ENCODE measurements around the gene ACY1. TPM values are rescaled to one million over a fixed set of nuclear protein-coding genes. Genes with fewer than 3 reads are reported as not detected.

ACY1 gene
- total RNA-seq = 13.0 and 15.2 TPM in 2 replicates

DNA sequence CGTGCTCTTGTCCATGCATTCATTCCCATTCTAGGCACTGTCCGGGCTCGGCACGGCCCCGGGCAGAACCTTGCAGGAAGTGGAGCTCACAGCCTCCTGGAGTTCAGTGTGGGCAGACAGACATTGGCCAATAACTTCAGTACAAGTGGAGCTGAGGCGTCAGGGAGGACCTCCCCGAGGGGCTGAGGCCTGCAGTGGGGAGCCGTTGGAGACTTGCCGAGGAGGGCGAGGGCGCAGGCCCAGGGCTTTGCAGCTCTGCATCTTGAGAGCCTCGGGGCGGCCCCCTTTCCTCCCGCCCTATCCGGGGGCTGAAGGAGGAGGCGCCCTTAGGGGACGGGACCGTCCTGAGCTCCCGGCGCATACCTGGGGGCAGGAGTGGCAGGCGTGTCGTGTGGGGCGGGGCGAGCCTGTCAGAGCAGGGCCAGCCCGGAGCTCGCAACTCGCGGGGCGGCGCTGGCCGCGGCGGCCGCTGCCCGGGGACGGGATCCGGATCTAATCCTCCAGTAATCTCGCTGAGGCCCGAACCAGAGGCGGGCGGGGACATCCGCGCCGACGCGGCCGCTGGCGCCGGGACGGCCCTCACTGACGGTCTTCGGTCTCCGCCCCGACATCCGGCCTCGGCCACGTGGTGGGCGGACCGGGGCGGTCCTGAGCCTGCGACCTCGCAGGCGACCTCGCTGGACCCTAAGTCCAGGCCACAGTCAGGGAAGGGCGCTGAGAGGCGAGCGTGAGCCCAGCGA, at the start of gene ACY1:
TSS of gene ACY1 (plus strand) at position 698 of the 740 bp plus-strand sequence. CDS start 530 bp downstream, outside the sequence.

GRCh38 chr3:51941798-51942602, 41.3 kb upstream of the ACY1 start, which contains the start of the genes PARP3 and RRP9:
TSS of gene PARP3 (plus strand) at chr3:51942363. CDS start at chr3:51943356, 993 bp downstream.
TSS of gene RRP9 (minus strand) at chr3:51941904. CDS start at chr3:51941867, 37 bp downstream.

DNA sequence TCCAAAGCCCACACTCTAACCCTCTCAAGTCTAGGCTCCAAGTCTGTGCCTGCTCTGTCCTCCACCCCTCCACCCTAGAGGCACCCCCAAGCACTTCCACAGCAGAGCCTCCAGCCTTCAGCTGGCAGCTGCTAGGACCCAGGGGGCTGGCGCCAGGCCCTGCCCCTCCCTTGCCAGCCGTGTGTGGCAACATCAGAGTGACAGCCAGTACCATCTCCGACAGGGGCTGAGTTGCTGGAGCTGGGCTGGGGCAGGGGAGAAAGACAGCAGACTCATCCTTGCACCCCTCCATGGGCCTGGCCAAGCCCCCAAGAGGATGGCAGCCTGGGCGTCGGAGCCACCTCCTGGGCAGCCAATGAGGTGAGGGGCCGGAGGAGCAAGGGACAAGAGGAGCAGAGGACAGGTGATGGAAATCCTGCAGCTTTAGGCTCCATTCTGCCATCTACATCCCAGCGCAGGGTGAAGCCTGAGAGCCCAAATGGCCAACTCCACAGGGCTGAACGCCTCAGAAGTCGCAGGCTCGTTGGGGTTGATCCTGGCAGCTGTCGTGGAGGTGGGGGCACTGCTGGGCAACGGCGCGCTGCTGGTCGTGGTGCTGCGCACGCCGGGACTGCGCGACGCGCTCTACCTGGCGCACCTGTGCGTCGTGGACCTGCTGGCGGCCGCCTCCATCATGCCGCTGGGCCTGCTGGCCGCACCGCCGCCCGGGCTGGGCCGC, 28.0 kb upstream of the ACY1 start, which contains the start of gene GPR62:
TSS of gene GPR62 (plus strand) at position 207 of the 718 bp plus-strand sequence. CDS start at position 479, 272 bp downstream.

DNA sequence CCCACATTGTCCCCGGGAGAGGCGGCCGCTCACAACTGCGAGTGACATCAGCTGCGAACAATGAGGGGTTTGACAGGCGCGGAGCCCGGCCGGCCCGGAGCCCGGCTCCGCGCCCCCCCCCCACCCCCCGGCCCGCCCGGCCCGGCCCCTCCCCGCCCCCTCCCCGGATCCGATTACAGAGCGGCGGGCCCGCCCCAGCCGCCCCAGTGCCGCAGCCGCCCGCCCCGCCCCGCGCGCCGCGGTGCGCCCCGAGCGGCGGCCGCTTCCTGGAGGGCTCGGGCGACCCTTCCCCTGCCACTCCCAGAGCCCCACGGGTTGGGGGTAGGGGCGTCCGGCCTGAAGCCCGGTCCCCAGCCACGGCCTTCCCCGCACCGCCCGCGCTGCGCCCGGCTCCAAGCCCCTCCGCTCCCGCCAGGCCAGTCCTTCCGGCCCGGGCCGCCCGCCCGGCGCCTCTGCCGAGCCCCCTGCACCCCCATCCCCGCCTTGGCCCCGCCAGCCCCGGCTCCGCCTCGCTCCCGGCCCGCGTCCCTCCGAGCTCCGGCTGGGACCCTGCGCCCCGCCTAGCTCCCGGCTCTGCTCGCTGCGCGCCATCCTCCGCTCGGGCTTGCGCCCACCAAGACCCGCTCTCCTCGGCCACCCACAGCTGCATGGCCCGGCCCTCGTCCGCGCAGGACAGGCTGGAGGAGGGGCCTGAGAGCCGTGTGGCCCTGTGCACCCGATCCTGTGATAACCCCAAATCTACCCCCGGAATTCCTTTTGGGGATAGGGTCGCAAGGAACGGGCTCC, 15.8 kb upstream of the ACY1 start, which contains the start of gene PCBP4:
TSS of gene PCBP4 (minus strand) at position 71 of the 786 bp plus-strand sequence. CDS start 6,214 bp downstream, outside the sequence.

DNA sequence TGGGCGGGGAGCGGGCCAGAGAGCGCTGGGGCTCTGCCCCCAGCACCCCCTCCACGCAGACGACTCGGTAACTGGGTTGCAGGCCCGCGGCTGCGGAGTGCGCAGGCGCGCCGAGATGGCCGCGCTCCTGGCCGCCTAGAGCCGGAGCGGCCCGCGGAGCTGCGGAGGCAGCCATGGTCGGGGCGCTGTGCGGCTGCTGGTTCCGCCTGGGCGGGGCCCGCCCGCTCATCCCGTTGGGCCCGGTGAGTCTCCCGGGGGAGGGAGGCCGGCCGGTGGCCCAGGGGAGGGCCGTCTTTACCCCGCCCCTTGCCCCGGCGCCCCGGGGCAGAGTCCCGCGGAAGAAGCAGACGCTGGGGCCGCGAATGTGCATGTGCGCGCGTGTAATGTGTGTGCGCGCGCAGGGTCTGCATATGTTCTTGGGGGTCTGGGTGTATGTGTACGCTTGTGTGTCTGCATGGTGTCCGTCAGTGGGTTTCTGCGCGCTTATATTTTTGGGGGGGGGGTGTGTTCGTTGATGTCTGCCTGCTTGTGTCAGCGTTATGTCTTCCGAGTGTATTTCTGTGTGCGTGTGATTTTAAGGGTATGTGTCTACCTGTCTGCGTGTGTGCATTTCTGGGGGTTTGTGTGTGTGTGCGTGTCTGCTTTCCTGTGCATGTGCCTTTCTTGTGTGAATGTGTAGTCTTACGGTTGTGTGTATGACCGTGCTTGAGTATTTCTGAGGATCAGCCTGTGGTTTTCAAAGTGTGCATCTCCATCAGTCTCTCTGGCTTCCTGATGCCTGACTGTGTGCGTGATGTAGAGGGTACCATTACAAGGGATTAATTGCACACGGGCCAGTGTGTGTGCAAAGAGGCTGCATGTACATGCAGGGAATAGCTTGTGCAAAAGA, 8.1 kb upstream of the ACY1 start, which contains the start of gene ABHD14A:
TSS of gene ABHD14A (plus strand) at position 102 of the 889 bp plus-strand sequence. CDS start at position 174, 72 bp downstream.

GRCh38 chr3:51995346-51996163, 12.2 kb downstream of the ACY1 start, which contains the start of gene RPL29:
TSS of gene RPL29 (minus strand) at chr3:51995895. CDS start at chr3:51995461, 434 bp downstream.

Other genes starting within 250 kb of the ACY1 start
- not detected in 2 replicates for gene IQCF6, start 204.3 kb upstream of the ACY1 start, total RNA-seq
- gene IQCF2, start 121.9 kb upstream of the ACY1 start, total RNA-seq = not detected in 2 replicates
- gene IQCF5, start 107.9 kb upstream of the ACY1 start, total RNA-seq = not detected in 2 replicates
- gene IQCF1, start 80.2 kb upstream of the ACY1 start, total RNA-seq = not detected in 2 replicates
- gene RRP9, start 41.6 kb upstream of the ACY1 start, total RNA-seq = 18.8 and 26.5 TPM in 2 replicates
- gene PARP3, start 41.2 kb upstream of the ACY1 start, total RNA-seq = 12.3 and 15.5 TPM in 2 replicates
- gene GPR62, start 28.2 kb upstream of the ACY1 start, total RNA-seq = not detected in 2 replicates
- 20.2 and 45.4 TPM in 2 replicates for gene PCBP4, start 16.1 kb upstream of the ACY1 start, total RNA-seq
- gene ABHD14B, start 9.5 kb upstream of the ACY1 start, total RNA-seq = 7.9 and 11.0 TPM in 2 replicates
- 4.3 and 4.4 TPM in 2 replicates for gene ABHD14A, start 8.5 kb upstream of the ACY1 start, total RNA-seq
- 529 and 935 TPM in 2 replicates for gene RPL29, start 12.4 kb downstream of the ACY1 start, total RNA-seq
- 7.0 TPM in 2 replicates for gene DUSP7, start 73.0 kb downstream of the ACY1 start, total RNA-seq
- gene POC1A, start 170.9 kb downstream of the ACY1 start, total RNA-seq = 10.5 and 11.4 TPM in 2 replicates
- gene ALAS1, start 214.6 kb downstream of the ACY1 start, total RNA-seq = 32.7 and 41.0 TPM in 2 replicates
- gene TLR9, start 242.1 kb downstream of the ACY1 start, total RNA-seq = under 0.01 and 0.06 TPM in 2 replicates